ENCODE results near the gene CHURC1.
A peak's percentile ranks its signal among the peaks of the same experiment; 100 is the strongest.

CHURC1 gene

DNA sequence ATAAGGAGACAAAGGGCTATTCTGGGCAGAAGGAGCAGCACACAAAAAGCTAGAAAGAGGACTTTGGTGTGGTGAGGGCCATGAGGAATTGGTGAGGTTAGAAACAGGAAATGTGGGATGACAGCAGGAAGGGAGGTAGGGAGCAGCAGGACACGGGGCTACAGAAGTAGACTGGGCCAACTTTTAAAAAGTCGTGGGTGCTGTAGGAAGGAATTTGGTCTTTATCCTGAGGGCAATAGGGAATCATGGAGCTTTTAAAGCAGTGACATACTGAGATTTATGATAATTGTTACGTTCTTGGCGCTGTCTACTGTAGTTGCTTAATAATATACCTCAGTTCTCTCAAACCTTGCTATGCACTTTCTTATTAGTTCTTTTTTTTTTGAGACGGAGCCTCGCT, 8.2 kb upstream of the CHURC1 start (continued):
- no peak for TF ChIP-seq REST (tag by site-specific recombination; IDR thresholded peaks at IDR 0.05)
- TF ChIP-seq, protein P1, sequence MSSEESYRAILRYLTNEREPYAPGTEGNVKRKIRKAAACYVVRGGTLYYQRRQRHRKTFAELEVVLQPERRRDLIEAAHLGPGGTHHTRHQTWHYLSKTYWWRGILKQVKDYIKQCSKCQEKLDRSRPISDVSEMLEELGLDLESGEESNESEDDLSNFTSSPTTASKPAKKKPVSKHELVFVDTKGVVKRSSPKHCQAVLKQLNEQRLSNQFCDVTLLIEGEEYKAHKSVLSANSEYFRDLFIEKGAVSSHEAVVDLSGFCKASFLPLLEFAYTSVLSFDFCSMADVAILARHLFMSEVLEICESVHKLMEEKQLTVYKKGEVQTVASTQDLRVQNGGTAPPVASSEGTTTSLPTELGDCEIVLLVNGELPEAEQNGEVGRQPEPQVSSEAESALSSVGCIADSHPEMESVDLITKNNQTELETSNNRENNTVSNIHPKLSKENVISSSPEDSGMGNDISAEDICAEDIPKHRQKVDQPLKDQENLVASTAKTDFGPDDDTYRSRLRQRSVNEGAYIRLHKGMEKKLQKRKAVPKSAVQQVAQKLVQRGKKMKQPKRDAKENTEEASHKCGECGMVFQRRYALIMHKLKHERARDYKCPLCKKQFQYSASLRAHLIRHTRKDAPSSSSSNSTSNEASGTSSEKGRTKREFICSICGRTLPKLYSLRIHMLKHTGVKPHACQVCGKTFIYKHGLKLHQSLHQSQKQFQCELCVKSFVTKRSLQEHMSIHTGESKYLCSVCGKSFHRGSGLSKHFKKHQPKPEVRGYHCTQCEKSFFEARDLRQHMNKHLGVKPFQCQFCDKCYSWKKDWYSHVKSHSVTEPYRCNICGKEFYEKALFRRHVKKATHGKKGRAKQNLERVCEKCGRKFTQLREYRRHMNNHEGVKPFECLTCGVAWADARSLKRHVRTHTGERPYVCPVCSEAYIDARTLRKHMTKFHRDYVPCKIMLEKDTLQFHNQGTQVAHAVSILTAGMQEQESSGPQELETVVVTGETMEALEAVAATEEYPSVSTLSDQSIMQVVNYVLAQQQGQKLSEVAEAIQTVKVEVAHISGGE (tag by site-specific recombination; conservative IDR thresholded peaks at IDR 0.05; ENCODE audit: low read depth) = no peak
- TF ChIP-seq KLF17 (tag by site-specific recombination; IDR thresholded peaks at IDR 0.05) = no peak
- no peak for TF ChIP-seq ZNF354C (tag by site-specific recombination; IDR thresholded peaks at IDR 0.05; ENCODE audit: borderline replicate concordance, low read depth)
- TF ChIP-seq ZNF580 (tag by site-specific recombination; IDR thresholded peaks at IDR 0.05) = no peak
- TF ChIP-seq ZBTB48 (tag by site-specific recombination; IDR thresholded peaks at IDR 0.05) = no peak
- TF ChIP-seq GLI4 (tag by site-specific recombination; IDR thresholded peaks at IDR 0.05) = no peak
- no peak for TF ChIP-seq ZNF138 (tag by site-specific recombination; IDR thresholded peaks at IDR 0.05; ENCODE audit: borderline replicate concordance)
- TF ChIP-seq, protein P2, sequence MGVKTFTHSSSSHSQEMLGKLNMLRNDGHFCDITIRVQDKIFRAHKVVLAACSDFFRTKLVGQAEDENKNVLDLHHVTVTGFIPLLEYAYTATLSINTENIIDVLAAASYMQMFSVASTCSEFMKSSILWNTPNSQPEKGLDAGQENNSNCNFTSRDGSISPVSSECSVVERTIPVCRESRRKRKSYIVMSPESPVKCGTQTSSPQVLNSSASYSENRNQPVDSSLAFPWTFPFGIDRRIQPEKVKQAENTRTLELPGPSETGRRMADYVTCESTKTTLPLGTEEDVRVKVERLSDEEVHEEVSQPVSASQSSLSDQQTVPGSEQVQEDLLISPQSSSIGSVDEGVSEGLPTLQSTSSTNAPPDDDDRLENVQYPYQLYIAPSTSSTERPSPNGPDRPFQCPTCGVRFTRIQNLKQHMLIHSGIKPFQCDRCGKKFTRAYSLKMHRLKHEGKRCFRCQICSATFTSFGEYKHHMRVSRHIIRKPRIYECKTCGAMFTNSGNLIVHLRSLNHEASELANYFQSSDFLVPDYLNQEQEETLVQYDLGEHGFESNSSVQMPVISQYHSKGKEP (tag by site-specific recombination; IDR thresholded peaks at IDR 0.05) = no peak
- no peak for TF ChIP-seq ZNF623 (tag by site-specific recombination; IDR thresholded peaks at IDR 0.05)
- TF ChIP-seq ZNF335 (tag by site-specific recombination; conservative IDR thresholded peaks at IDR 0.05) = no peak
- no peak for TF ChIP-seq ZNF843 (tag by site-specific recombination; IDR thresholded peaks at IDR 0.05)

GRCh38 chr14:64910847-64911495, 3.3 kb upstream of the CHURC1 start:
- H3K9me3 ChIP-seq (ENCODE audit: control insufficient read depth, insufficient read depth, low read depth, low read length) = no peaks in the 10 kb centered on the region
- TF ChIP-seq ZNF654 (tag by site-specific recombination; IDR thresholded peaks at IDR 0.05; ENCODE audit: low read depth) = peak; percentile 26
- TF ChIP-seq ZNF580 (tag by site-specific recombination; IDR thresholded peaks at IDR 0.05) = no peak
- peaks cover 3% of the 10 kb centered on the region; the same call in 1 of the 2 replicates for H3K4me1 ChIP-seq (ENCODE audit: control insufficient read depth, insufficient read depth, low read length)
- no peak overlapping the region for H3K27ac ChIP-seq (ENCODE audit: extremely low read depth, low read depth, low read length)
- ChIA-PET POLR2A (interaction anchor here (1.1 kb wide), 1 partner anchor 31 kb away, joined by 6 read pairs; no protein-coding TSS in a partner anchor), CTCF (interaction anchor here (0.5 to 3.9 kb wide), 24 partner anchors 11 to 567 kb away, joined by 3 to 32 read pairs (median 4); no protein-coding TSS in a partner anchor)
- no peak overlapping the region for H3K4me3 ChIP-seq (ENCODE audit: low read depth, low read length)
- H3K36me3 ChIP-seq (ENCODE audit: control insufficient read depth in 2 of 2, insufficient read depth in 1 of 2, low read length in 2 of 2) = peaks cover 0 to 2% of the 10 kb centered on the region in 2 experiments; a peak in 1 of 3 replicates

Measured in HEK293 (cell line).